ENCODE data around the gene TIRAP.

- TF ChIP-seq EZH2 (IDR thresholded peaks at IDR 0.05; ENCODE audit: low read depth, low read length, severe bottlenecking): no peak
- TF ChIP-seq CTCF (IDR thresholded peaks at IDR 0.05; ENCODE audit: control extremely low read depth in 1 of 3, insufficient read depth in 1 of 3, low read depth in 1 of 3, low read length in 3 of 3): no peak
- no peak for TF ChIP-seq POLR2AphosphoS5 (IDR thresholded peaks at IDR 0.05; ENCODE audit: low read depth, low read length)
- TF ChIP-seq POU5F1 (IDR thresholded peaks at IDR 0.05; ENCODE audit: low read depth, low read length): no peak
- no peak for TF ChIP-seq YY1 (IDR thresholded peaks at IDR 0.05; ENCODE audit: low read depth, low read length)
- no peak for TF ChIP-seq TCF12 (IDR thresholded peaks at IDR 0.05; ENCODE audit: low read depth, low read length)
- no peak for TF ChIP-seq MAFK (IDR thresholded peaks at IDR 0.05; ENCODE audit: low read depth, low read length)
- TF ChIP-seq TAF1 (IDR thresholded peaks at IDR 0.05; ENCODE audit: low read depth, low read length): no peak
- TF ChIP-seq RNF2 (IDR thresholded peaks at IDR 0.05; ENCODE audit: borderline replicate concordance, low read depth, low read length, missing control alignments, poor library complexity, severe bottlenecking): no peak
Measured at GRCh38 chr11:126304457-126305075, 21.7 kb downstream of the TIRAP start.

Measured in H1 (cell line).